Measurements from ENCODE around the gene EGLN3. TPM values are rescaled to one million over a fixed set of nuclear protein-coding genes. Genes with fewer than 3 reads are reported as not detected.
"Not testable (repeated sequence)": the region's sequence is repeated elsewhere in the genome, so short reads cannot be mapped to it uniquely, and the experiment has no call there.

The EGLN3 gene
- polyA plus RNA-seq, 4 donors: 13.1 to 40.5 (median 25.5) TPM

GRCh38 chr14:33968722-33969121 is 17.8 kb upstream of the EGLN3 start:
- DNase-seq (no peak), FAIRE-seq (no peak)
- no peak overlapping the region for H3K4me3 ChIP-seq (ENCODE audit: low read depth in 1 of 3, low read length in 3 of 3)
- no peaks in the 10 kb centered on the region for H3K9me3 ChIP-seq (ENCODE audit: control insufficient read depth in 2 of 2, insufficient read depth in 1 of 2, low read depth in 1 of 2, low read length in 1 of 2)
- no peaks in the 10 kb centered on the region for H3K27me3 ChIP-seq (ENCODE audit: control insufficient read depth in 3 of 3, insufficient read depth in 3 of 3, low read length in 3 of 3)
- 53 to 85% (median 75%) methylated on average over 1 of the region's 1 CpG for WGBS, 3 donors
- no peaks in the 10 kb centered on the region for H3K36me3 ChIP-seq (ENCODE audit: control insufficient read depth in 3 of 3, insufficient read depth in 2 of 3, low read depth in 1 of 3, low read length in 3 of 3)
- no peak overlapping the region for H3K27ac ChIP-seq (ENCODE audit: low read depth in 1 of 3, low read length in 2 of 3)
- peaks cover 2 to 5% (median 3%) of the 10 kb centered on the region in 3 donors for H3K4me1 ChIP-seq (ENCODE audit: control insufficient read depth in 3 of 3, insufficient read depth in 2 of 3, low read depth in 1 of 3, low read length in 2 of 3)

GRCh38 chr14:33967138-33967537 is 16.3 kb upstream of the EGLN3 start:
- H3K36me3 ChIP-seq (ENCODE audit: control insufficient read depth in 3 of 3, insufficient read depth in 2 of 3, low read depth in 1 of 3, low read length in 3 of 3): no peaks in the 10 kb centered on the region
- no peaks in the 10 kb centered on the region for H3K9me3 ChIP-seq (ENCODE audit: control insufficient read depth in 2 of 2, insufficient read depth in 1 of 2, low read depth in 1 of 2, low read length in 1 of 2)
- WGBS, 3 donors: 56 to 76% (median 68%) methylated on average over 4 of the region's 4 CpGs
- H3K27me3 ChIP-seq (ENCODE audit: control insufficient read depth in 3 of 3, insufficient read depth in 3 of 3, low read length in 3 of 3): no peaks in the 10 kb centered on the region
- FAIRE-seq (no peak), DNase-seq (no peak)
- H3K27ac ChIP-seq (ENCODE audit: low read depth in 1 of 3, low read length in 2 of 3): no peak overlapping the region
- H3K4me3 ChIP-seq (ENCODE audit: low read depth in 1 of 3, low read length in 3 of 3): no peak overlapping the region
- H3K4me1 ChIP-seq (ENCODE audit: control insufficient read depth in 3 of 3, insufficient read depth in 2 of 3, low read depth in 1 of 3, low read length in 2 of 3): peaks cover 2 to 5% (median 3%) of the 10 kb centered on the region in 3 donors

- Histone ChIP-seq H3K27ac (ENCODE audit: low read depth in 1 of 3, low read length in 2 of 3) (no peak overlapping the region), H3K27me3 (ENCODE audit: control insufficient read depth in 3 of 3, insufficient read depth in 3 of 3, low read length in 3 of 3) (no peaks in the 10 kb centered on the region), H3K9me3 (ENCODE audit: control insufficient read depth in 2 of 2, insufficient read depth in 1 of 2, low read depth in 1 of 2, low read length in 1 of 2) (no peaks in the 10 kb centered on the region), H3K36me3 (ENCODE audit: control insufficient read depth in 3 of 3, insufficient read depth in 2 of 3, low read depth in 1 of 3, low read length in 3 of 3) (no peaks in the 10 kb centered on the region), H3K4me1 (ENCODE audit: control insufficient read depth in 3 of 3, insufficient read depth in 2 of 3, low read depth in 1 of 3, low read length in 2 of 3) (peaks cover 2 to 5% (median 3%) of the 10 kb centered on the region in 3 donors), H3K4me3 (ENCODE audit: low read depth in 1 of 3, low read length in 3 of 3) (no peak overlapping the region)
- 36 to 70% (median 47%) methylated on average over 6 of the region's 6 CpGs for WGBS, 3 donors
- DNase-seq: peak in 1 of 2 donors; percentile 30
- no peak for FAIRE-seq
Measured at GRCh38 chr14:33966276-33966675, 15.4 kb upstream of the EGLN3 start.

GRCh38 chr14:33964599-33965317 is 13.9 kb upstream of the EGLN3 start:
- WGBS, 3 donors: 61 to 79% (median 65%) methylated on average over 6 of the region's 6 CpGs
- Histone ChIP-seq H3K4me3 (ENCODE audit: low read depth in 1 of 3, low read length in 3 of 3) (no peak overlapping the region), H3K27ac (ENCODE audit: low read depth in 1 of 3, low read length in 2 of 3) (no peak overlapping the region), H3K27me3 (ENCODE audit: control insufficient read depth in 3 of 3, insufficient read depth in 3 of 3, low read length in 3 of 3) (no peaks in the 10 kb centered on the region), H3K9me3 (ENCODE audit: control insufficient read depth in 2 of 2, insufficient read depth in 1 of 2, low read depth in 1 of 2, low read length in 1 of 2) (no peaks in the 10 kb centered on the region), H3K4me1 (ENCODE audit: control insufficient read depth in 3 of 3, insufficient read depth in 2 of 3, low read depth in 1 of 3, low read length in 2 of 3) (peaks cover 2 to 5% (median 3%) of the 10 kb centered on the region in 3 donors), H3K36me3 (ENCODE audit: control insufficient read depth in 3 of 3, insufficient read depth in 2 of 3, low read depth in 1 of 3, low read length in 3 of 3) (no peaks in the 10 kb centered on the region)
- FAIRE-seq: no peak
- DNase-seq: no peak

- Histone ChIP-seq H3K36me3 (ENCODE audit: control insufficient read depth in 3 of 3, insufficient read depth in 2 of 3, low read depth in 1 of 3, low read length in 3 of 3) (no peaks in the 10 kb centered on the region), H3K27ac (ENCODE audit: low read depth in 1 of 3, low read length in 2 of 3) (no peak overlapping the region), H3K4me1 (ENCODE audit: control insufficient read depth in 3 of 3, insufficient read depth in 2 of 3, low read depth in 1 of 3, low read length in 2 of 3) (peaks cover 2 to 5% (median 3%) of the 10 kb centered on the region in 3 donors), H3K4me3 (ENCODE audit: low read depth in 1 of 3, low read length in 3 of 3) (no peak overlapping the region), H3K9me3 (ENCODE audit: control insufficient read depth in 2 of 2, insufficient read depth in 1 of 2, low read depth in 1 of 2, low read length in 1 of 2) (no peaks in the 10 kb centered on the region), H3K27me3 (ENCODE audit: control insufficient read depth in 3 of 3, insufficient read depth in 3 of 3, low read length in 3 of 3) (no peaks in the 10 kb centered on the region)
- DNase-seq (no peak), FAIRE-seq (no peak)
- WGBS, 3 donors: 90 to 95% (median 94%) methylated on average over 5 of the region's 5 CpGs
Measured at GRCh38 chr14:33963892-33964291, 13.0 kb upstream of the EGLN3 start.

- H3K27me3 ChIP-seq (ENCODE audit: control insufficient read depth in 3 of 3, insufficient read depth in 3 of 3, low read length in 3 of 3); H3K27ac ChIP-seq (ENCODE audit: low read depth in 1 of 3, low read length in 2 of 3); H3K4me1 ChIP-seq (ENCODE audit: control insufficient read depth in 3 of 3, insufficient read depth in 2 of 3, low read depth in 1 of 3, low read length in 2 of 3); FAIRE-seq; H3K36me3 ChIP-seq (ENCODE audit: control insufficient read depth in 3 of 3, insufficient read depth in 2 of 3, low read depth in 1 of 3, low read length in 3 of 3); H3K4me3 ChIP-seq (ENCODE audit: low read depth in 1 of 3, low read length in 3 of 3); DNase-seq; H3K9me3 ChIP-seq (ENCODE audit: control insufficient read depth in 2 of 2, insufficient read depth in 1 of 2, low read depth in 1 of 2, low read length in 1 of 2): not testable (repeated sequence)
- 75 to 89% (median 81%) methylated on average over 5 of the region's 5 CpGs for WGBS, 3 donors
Measured at GRCh38 chr14:33962466-33962865, 11.6 kb upstream of the EGLN3 start.

GRCh38 chr14:33962016-33962415 is 11.1 kb upstream of the EGLN3 start:
- Histone ChIP-seq H3K27ac (ENCODE audit: low read depth in 1 of 3, low read length in 2 of 3) (no peak overlapping the region), H3K27me3 (ENCODE audit: control insufficient read depth in 3 of 3, insufficient read depth in 3 of 3, low read length in 3 of 3) (no peaks in the 10 kb centered on the region), H3K36me3 (ENCODE audit: control insufficient read depth in 3 of 3, insufficient read depth in 2 of 3, low read depth in 1 of 3, low read length in 3 of 3) (no peaks in the 10 kb centered on the region), H3K4me1 (ENCODE audit: control insufficient read depth in 3 of 3, insufficient read depth in 2 of 3, low read depth in 1 of 3, low read length in 2 of 3) (peaks cover 2 to 7% (median 3%) of the 10 kb centered on the region in 3 donors), H3K4me3 (ENCODE audit: low read depth in 1 of 3, low read length in 3 of 3) (no peak overlapping the region), H3K9me3 (ENCODE audit: control insufficient read depth in 2 of 2, insufficient read depth in 1 of 2, low read depth in 1 of 2, low read length in 1 of 2) (no peaks in the 10 kb centered on the region)
- 57 to 63% (median 58%) methylated on average over 3 of the region's 3 CpGs for WGBS, 3 donors
- DNase-seq (no peak), FAIRE-seq (no peak)

GRCh38 chr14:33959692-33960151 is 8.8 kb upstream of the EGLN3 start:
- FAIRE-seq (no peak), DNase-seq (no peak)
- no peaks in the 10 kb centered on the region for H3K36me3 ChIP-seq (ENCODE audit: control insufficient read depth in 3 of 3, insufficient read depth in 2 of 3, low read depth in 1 of 3, low read length in 3 of 3)
- no peak overlapping the region for H3K27ac ChIP-seq (ENCODE audit: low read depth in 1 of 3, low read length in 2 of 3)
- no peaks in the 10 kb centered on the region for H3K27me3 ChIP-seq (ENCODE audit: control insufficient read depth in 3 of 3, insufficient read depth in 3 of 3, low read length in 3 of 3)
- 68 to 93% (median 74%) methylated on average over 4 of the region's 4 CpGs for WGBS, 3 donors
- peaks cover 0 to 2% (median 2%) of the 10 kb centered on the region in 3 donors for H3K4me1 ChIP-seq (ENCODE audit: control insufficient read depth in 3 of 3, insufficient read depth in 2 of 3, low read depth in 1 of 3, low read length in 2 of 3)
- H3K4me3 ChIP-seq (ENCODE audit: low read depth in 1 of 3, low read length in 3 of 3): no peak overlapping the region
- H3K9me3 ChIP-seq (ENCODE audit: control insufficient read depth in 2 of 2, insufficient read depth in 1 of 2, low read depth in 1 of 2, low read length in 1 of 2): no peaks in the 10 kb centered on the region

All from small intestine (tissue), 7 donors.